HCT116 (cell line): ENCODE results near the gene MED27. TPM values are rescaled to one million over a fixed set of nuclear protein-coding genes. Genes with fewer than 3 reads are reported as not detected.

Source experiments
- ATAC-seq: fragments of 200-7000 bp; cut with Tn5 transposase; 2 replicates; pipeline ENCODE4 v1.9.1; 2020; ENCODE audit warnings: mild to moderate bottlenecking, moderate library complexity
- BruUV-seq: library from RNA; stranded (reverse); fragments of 400-500 nt; replicated peaks from 2 replicates; lab custom pipeline; 2021; lab: Mats Ljungman, UMichigan
- CTCF ChIA-PET: fragments of 300-600 bp; sonication (Branson Sonifier 250); formaldehyde crosslinking; loops from one replicate; lab custom pipeline; 2021; ENCODE audit warnings: antibody characterized with exemption; lab: Charles Lee
- POLR2A ChIA-PET: fragments of 300-600, 350-600 bp; sonication (Branson Sonifier 250); formaldehyde crosslinking; loops from one replicate; lab custom pipeline; 2021; ENCODE audit warnings: antibody characterized with exemption; lab: Charles Lee
- RAD21 ChIA-PET, 2 experiments: fragments of 300-600 bp; sonication (Branson Sonifier 250); formaldehyde crosslinking; loops; one replicate each; lab custom pipeline; 2023; ENCODE audit warnings: low total read pairs in 2 of 2; ENCODE audit not compliant: uncharacterized antibody in 2 of 2, unreplicated experiment in 2 of 2, low non-redundant PET in 1 of 2; lab: Charles Lee
- DNase-seq: peaks from one replicate; pipeline ENCODE4 v3.0.0-alpha.2; 2010; ENCODE audit warnings: low read depth, low spot score
- H2AFZ ChIP-seq: fragments of 200-600 bp; shearing (Covaris generic), sonication (generic); 2 replicates; pipeline ENCODE4 v1.6.1; 2017; ENCODE audit warnings: low read depth, mixed run types, mixed read lengths, antibody characterized with exemption, low read length; ENCODE audit not compliant: poor library complexity, severe bottlenecking
- H3K27ac ChIP-seq: 2 replicates; pipeline ENCODE4 v1.5.1; 2012; ENCODE audit warnings: low read depth, low read length
- H3K27me3 ChIP-seq: fragments of 200-600 bp; sonication (generic); 2 replicates; pipeline ENCODE4 v1.6.1; 2016; ENCODE audit warnings: mixed run types, low read length, mixed read lengths; ENCODE audit not compliant: insufficient read depth
- H3K36me3 ChIP-seq, 2 experiments: fragments of 200-500 bp in 1 of 2; fragments of 200-600 bp in 1 of 2; sonication (Bioruptor generic) in 1 of 2; sonication (generic) in 1 of 2; 2 replicates each; pipeline versions ENCODE4 v1.5.1 to v1.6.1; 2014 to 2016; ENCODE audit warnings: low read length in 2 of 2, inconsistent platforms in 1 of 2, mixed read lengths in 1 of 2, mixed run types in 1 of 2; ENCODE audit not compliant: insufficient read depth in 2 of 2, control insufficient read depth in 1 of 2
- H3K4me1 ChIP-seq, 2 experiments: fragments of 200-600 bp in 1 of 2; sonication (generic) in 1 of 2; 2 replicates each; pipeline versions ENCODE4 v1.5.1 to v1.6.1; 2012 to 2017; ENCODE audit warnings: low read length in 2 of 2, inconsistent platforms in 1 of 2, mild to moderate bottlenecking in 1 of 2, mixed read lengths in 1 of 2, mixed run types in 1 of 2, moderate library complexity in 1 of 2; ENCODE audit not compliant: insufficient read depth in 2 of 2, control insufficient read depth in 1 of 2
- H3K4me2 ChIP-seq: fragments of 200-600 bp; sonication (generic); 2 replicates; pipeline ENCODE4 v1.6.1; 2017; ENCODE audit warnings: mixed run types, low read length, mixed read lengths
- H3K4me3 ChIP-seq, 2 experiments: fragments of 200-600 bp in 1 of 2; sonication (generic) in 1 of 2; replicated peaks in 1 of 2; 2 replicates each; pipeline ENCODE4 v1.5.1; 2011 to 2016; ENCODE audit warnings: low read length in 2 of 2, control low read depth in 1 of 2, low read depth in 1 of 2, mild to moderate bottlenecking in 1 of 2, mixed read lengths in 1 of 2, mixed run types in 1 of 2
- H3K79me2 ChIP-seq: fragments of 200-600 bp; sonication (generic); 2 replicates; pipeline ENCODE4 v1.6.1; 2017; ENCODE audit warnings: mild to moderate bottlenecking, mixed run types, low read length, moderate library complexity, mixed read lengths; ENCODE audit not compliant: insufficient read depth
- H3K9ac ChIP-seq: fragments of 200-600 bp; sonication (generic); 2 replicates; pipeline ENCODE4 v1.6.1; 2016; ENCODE audit warnings: low read length, mixed read lengths
- H3K9me2 ChIP-seq: fragments of 200-600 bp; sonication (generic), shearing (Covaris generic); 2 replicates; pipeline ENCODE4 v1.6.1; 2017; ENCODE audit warnings: mixed run types, mild to moderate bottlenecking, moderate library complexity; ENCODE audit not compliant: insufficient read depth
- H3K9me3 ChIP-seq, 2 experiments: fragments of 200-500 bp in 1 of 2; fragments of 200-600 bp in 1 of 2; sonication (Bioruptor generic) in 1 of 2; sonication (generic) in 1 of 2; 2 replicates each; pipeline ENCODE4 v1.6.1; 2014 to 2017; ENCODE audit warnings: low read length in 2 of 2, mixed read lengths in 2 of 2, inconsistent platforms in 1 of 2, low read depth in 1 of 2, mild to moderate bottlenecking in 1 of 2, mixed run types in 1 of 2, moderate library complexity in 1 of 2; ENCODE audit not compliant: control insufficient read depth in 1 of 2, insufficient read depth in 1 of 2
- H4K20me1 ChIP-seq: fragments of 200-600 bp; sonication (generic), shearing (Covaris generic); 2 replicates; pipeline ENCODE4 v1.6.1; 2017; ENCODE audit warnings: mixed run types, mild to moderate bottlenecking, moderate library complexity; ENCODE audit not compliant: insufficient read depth
- CTCF ChIP-seq, 3 experiments: fragments of 200-600 bp in 1 of 3; sonication (generic) in 1 of 3; IDR thresholded peaks in 2 of 3; conservative IDR thresholded peaks in 1 of 3; 2 replicates each; pipeline ENCODE4 v1.5.1; 2012 to 2017; ENCODE audit warnings: low read depth in 2 of 3, low read length in 2 of 3, antibody characterized with exemption in 1 of 3, borderline replicate concordance in 1 of 3, control low read depth in 1 of 3, mild to moderate bottlenecking in 1 of 3, mixed read lengths in 1 of 3, mixed run types in 1 of 3, moderate library complexity in 1 of 3; ENCODE audit not compliant: insufficient read depth in 1 of 3
- EZH2phosphoT487 ChIP-seq: fragments of 200-600 bp; IDR thresholded peaks from 2 replicates; pipeline ENCODE4 v1.6.1; 2018; ENCODE audit warnings: antibody characterized with exemption, borderline replicate concordance
- FOSL1 ChIP-seq: IDR thresholded peaks from 2 replicates; pipeline ENCODE4 v1.6.1; 2012; ENCODE audit warnings: low read depth
- JUND ChIP-seq: IDR thresholded peaks from 2 replicates; pipeline ENCODE4 v1.6.1; 2012
- POLR2A ChIP-seq: IDR thresholded peaks from 2 replicates; pipeline ENCODE4 v1.7.0; 2011; ENCODE audit warnings: borderline replicate concordance; ENCODE audit not compliant: insufficient read depth, insufficient read length; ENCODE audit errors: extremely low read depth
- POLR2AphosphoS5 ChIP-seq: IDR thresholded peaks from 2 replicates; pipeline ENCODE4 v1.6.1; 2011; ENCODE audit warnings: mild to moderate bottlenecking, low read depth, low read length, moderate library complexity
- RAD21 ChIP-seq: IDR thresholded peaks from 2 replicates; pipeline ENCODE4 v1.6.1; 2012; ENCODE audit warnings: low read depth, mild to moderate bottlenecking
- SIN3A ChIP-seq: IDR thresholded peaks from 2 replicates; pipeline ENCODE4 v1.6.1; 2012; ENCODE audit warnings: low read depth
- SP1 ChIP-seq: IDR thresholded peaks from 2 replicates; pipeline ENCODE4 v1.6.1; 2012; ENCODE audit warnings: low read depth
- SRF ChIP-seq: IDR thresholded peaks from 2 replicates; pipeline ENCODE4 v1.6.1; 2012; ENCODE audit warnings: low read depth
- TCF7L2 ChIP-seq: IDR thresholded peaks from 2 replicates; pipeline ENCODE4 v1.7.0; 2011; ENCODE audit warnings: borderline replicate concordance, inconsistent platforms; ENCODE audit not compliant: insufficient read depth, insufficient read length; ENCODE audit errors: extremely low read depth
- YY1 ChIP-seq: IDR thresholded peaks from 2 replicates; pipeline ENCODE4 v1.6.1; 2011; ENCODE audit warnings: low read length, low read depth, moderate library complexity, mild to moderate bottlenecking; ENCODE audit not compliant: insufficient replicate concordance; ENCODE audit errors: extremely low read depth
- ZBTB33 ChIP-seq: IDR thresholded peaks from 2 replicates; pipeline ENCODE4 v1.6.1; 2011; ENCODE audit warnings: mild to moderate bottlenecking, low read length, moderate library complexity; ENCODE audit not compliant: insufficient replicate concordance; ENCODE audit errors: extremely low read depth
- ZFX ChIP-seq: fragments of 450-650 bp; IDR thresholded peaks from 2 replicates; pipeline ENCODE4 v1.6.1; 2017
- ZNF274 ChIP-seq: fragments of 200-500 bp; sonication (Bioruptor generic); IDR thresholded peaks from 2 replicates; pipeline ENCODE4 v1.6.1; 2014; ENCODE audit warnings: mild to moderate bottlenecking, low read depth, low read length, inconsistent platforms
- intact Hi-C: fragments of 100-400 bp; cut with micrococcal nuclease; formaldehyde crosslinking; loops from 2 replicates; pipeline ENCODE4 v1.10.0; 2022
- total RNA-seq: library from RNA; stranded (reverse); gene quantifications from one replicate; pipeline ENCODE4 v1.2.1, GENCODE V29; 2021; ENCODE audit not compliant: unreplicated experiment

MED27 gene
- total RNA-seq, 1 experiment from 2014 or later: 26.9 TPM

- Histone ChIP-seq H3K79me2 (no peaks in the 10 kb centered on the region), H4K20me1 (no peaks in the 10 kb centered on the region), H3K27me3 (no peaks in the 10 kb centered on the region), H3K9me2 (no peaks in the 10 kb centered on the region), H3K9ac (no peak overlapping the region), H3K4me3 (no peak overlapping the region), H3K4me2 (no peak overlapping the region), H3K27ac (no peak overlapping the region), H3K36me3 (no peaks in the 10 kb centered on the region), H2AFZ (no peak overlapping the region), H3K9me3 (no peaks in the 10 kb centered on the region), H3K4me1 (peaks cover 4 to 10% of the 10 kb centered on the region in 2 experiments; a peak in 3 of 4 replicates)
- intact Hi-C loops: no loop called here
- ChIA-PET CTCF (no interaction called here), POLR2A (no interaction called here), RAD21 (no interaction called here)
- BruUV-seq: no TSS peak
- TF ChIP-seq SRF: no peak
- TF ChIP-seq SIN3A: no peak
- no peak for TF ChIP-seq FOSL1
- TF ChIP-seq ZFX: no peak
- TF ChIP-seq TCF7L2: no peak
- no peak for TF ChIP-seq ZNF274
- TF ChIP-seq YY1: no peak
- TF ChIP-seq CTCF (IDR thresholded peaks at IDR 0.05 in 2 of 3, conservative IDR thresholded peaks at IDR 0.05 in 1 of 3; ENCODE audit: borderline replicate concordance in 1 of 3, insufficient read depth in 1 of 3, low read depth in 2 of 3, low read length in 2 of 3): no peak
- TF ChIP-seq JUND: no peak
- TF ChIP-seq RAD21: no peak
- no peak for TF ChIP-seq SP1
- no peak for TF ChIP-seq POLR2AphosphoS5
- TF ChIP-seq ZBTB33: no peak
- no peak for TF ChIP-seq EZH2phosphoT487
- TF ChIP-seq POLR2A: no peak
- no peak for DNase-seq
- no peak for ATAC-seq
Measured at GRCh38 chr9:131843989-131844744, 235.5 kb downstream of the MED27 start.
